Activated CD4-positive, alpha-beta T cell treated with anti-CD3 and anti-CD28 coated beads, Interleukin-2, amount 10 ng/mL, durations not matched to agents 7 days and 5 days (primary cell): ENCODE measurements around the gene KCNK16. TPM values are rescaled to one million over a fixed set of nuclear protein-coding genes. Genes with fewer than 3 reads are reported as not detected.
A peak's percentile ranks its signal among the peaks of the same experiment; 100 is the strongest.

Experiments used
- CTCF ChIA-PET: fragments of 350-600 bp; sonication (Branson Sonifier 250); formaldehyde crosslinking; loops from one replicate; lab custom pipeline; 2021; ENCODE audit warnings: antibody characterized with exemption; lab: Charles Lee
- POLR2A ChIA-PET: fragments of 350-600 bp; sonication (Branson Sonifier 250); formaldehyde crosslinking; loops from one replicate; lab custom pipeline; 2021; ENCODE audit warnings: antibody characterized with exemption; lab: Charles Lee
- DNase-seq: peaks from one replicate; pipeline ENCODE4 v3.0.0-alpha.2; 2020
- H3K27ac Mint-ChIP-seq: one replicate; pipeline ENCODE4 v1.8.0; 2021; ENCODE audit warnings: mild to moderate bottlenecking, moderate library complexity, mixed read lengths
- H3K27me3 Mint-ChIP-seq: one replicate; pipeline ENCODE4 v1.8.0; 2021; ENCODE audit warnings: mixed read lengths
- H3K36me3 Mint-ChIP-seq: one replicate; pipeline ENCODE4 v1.8.0; 2021; ENCODE audit warnings: low read depth, mixed read lengths
- H3K4me1 Mint-ChIP-seq: one replicate; pipeline ENCODE4 v1.8.0; 2021; ENCODE audit warnings: mixed read lengths
- H3K4me3 Mint-ChIP-seq: one replicate; pipeline ENCODE4 v1.8.0; 2021; ENCODE audit warnings: mild to moderate bottlenecking, moderate library complexity, mixed read lengths
- H3K9me3 Mint-ChIP-seq: one replicate; pipeline ENCODE4 v1.8.0; 2021; ENCODE audit warnings: mixed read lengths
- total RNA-seq, 2 experiments: library from RNA; stranded (reverse); gene quantifications; one replicate each; pipeline ENCODE4 v1.2.3, GENCODE V29; 2021

KCNK16 gene
- total RNA-seq, 2 experiments from 2014 or later = not detected

DNA sequence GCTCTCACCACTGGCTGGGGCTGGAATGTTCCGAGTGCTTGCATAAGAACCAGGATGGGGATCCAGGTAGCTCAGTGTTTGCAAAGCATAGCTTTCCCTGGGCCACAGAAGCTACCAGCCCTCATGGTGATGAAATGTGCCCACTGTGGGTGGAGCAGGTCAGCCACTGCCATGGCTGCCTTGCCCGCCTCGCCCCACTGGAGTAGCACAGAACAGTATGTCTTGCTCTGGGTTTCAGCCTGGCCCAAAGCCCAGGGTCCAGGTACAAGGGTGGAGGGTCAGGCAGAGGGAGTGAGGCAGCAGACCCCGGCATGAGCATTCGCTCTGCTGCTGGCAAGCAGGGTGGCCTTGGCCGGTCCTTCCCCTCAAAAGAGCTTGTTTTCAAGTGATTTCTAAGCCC is 43.0 kb downstream of the KCNK16 start:
- peaks cover 2% of the 10 kb centered on the region for H3K4me1 Mint-ChIP-seq
- H3K27ac Mint-ChIP-seq = no peak overlapping the region
- H3K27me3 Mint-ChIP-seq = peaks cover 3% of the 10 kb centered on the region
- H3K4me3 Mint-ChIP-seq = no peak overlapping the region
- CTCF ChIA-PET = interaction anchor here (0.6 to 0.8 kb wide), 2 partner anchors 31 to 110 kb away, joined by 3 to 4 read pairs; no protein-coding TSS in a partner anchor
- no peaks in the 10 kb centered on the region for H3K36me3 Mint-ChIP-seq
- no peaks in the 10 kb centered on the region for H3K9me3 Mint-ChIP-seq
- DNase-seq = no peak
- POLR2A ChIA-PET = no interaction called here

DNA sequence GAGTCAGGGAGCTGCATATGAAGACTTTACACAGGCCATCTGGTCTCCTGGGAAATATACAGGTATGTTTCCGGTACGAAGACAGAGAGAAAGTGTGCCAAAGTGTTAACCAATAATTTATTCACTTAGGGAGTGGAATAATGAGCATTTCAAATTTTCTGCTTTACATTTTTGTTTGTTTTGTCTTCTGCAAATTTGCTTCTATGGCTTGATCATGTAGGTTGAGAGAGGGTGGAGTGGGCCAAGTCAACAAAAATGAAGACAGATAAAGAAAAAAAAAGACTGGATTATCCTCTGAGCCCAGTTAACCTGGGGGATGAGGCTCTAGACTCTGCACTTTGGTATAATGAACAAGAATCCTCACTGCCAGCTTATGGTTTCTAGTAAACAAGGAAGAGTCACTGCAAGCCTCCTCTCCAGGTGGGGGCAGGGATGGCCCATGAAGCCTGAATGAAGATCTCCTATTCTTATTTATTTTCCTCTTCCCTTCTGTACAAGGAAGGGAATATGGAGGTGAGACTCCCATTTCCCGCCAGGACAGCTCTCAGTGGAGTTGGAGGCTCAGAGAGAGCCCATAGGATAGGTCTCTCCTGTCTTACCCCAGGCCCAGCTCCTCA is 46.0 kb downstream of the KCNK16 start:
- Mint-ChIP-seq H3K27me3 (peaks cover 3% of the 10 kb centered on the region), H3K9me3 (no peaks in the 10 kb centered on the region), H3K4me3 (no peak overlapping the region), H3K27ac (no peak overlapping the region), H3K4me1 (peaks cover 2% of the 10 kb centered on the region), H3K36me3 (no peaks in the 10 kb centered on the region)
- DNase-seq = no peak
- CTCF ChIA-PET = interaction anchor here (0.6 to 0.8 kb wide), 2 partner anchors 8 to 30 kb away, joined by 3 to 4 read pairs; no protein-coding TSS in a partner anchor
- POLR2A ChIA-PET = no interaction called here

DNA sequence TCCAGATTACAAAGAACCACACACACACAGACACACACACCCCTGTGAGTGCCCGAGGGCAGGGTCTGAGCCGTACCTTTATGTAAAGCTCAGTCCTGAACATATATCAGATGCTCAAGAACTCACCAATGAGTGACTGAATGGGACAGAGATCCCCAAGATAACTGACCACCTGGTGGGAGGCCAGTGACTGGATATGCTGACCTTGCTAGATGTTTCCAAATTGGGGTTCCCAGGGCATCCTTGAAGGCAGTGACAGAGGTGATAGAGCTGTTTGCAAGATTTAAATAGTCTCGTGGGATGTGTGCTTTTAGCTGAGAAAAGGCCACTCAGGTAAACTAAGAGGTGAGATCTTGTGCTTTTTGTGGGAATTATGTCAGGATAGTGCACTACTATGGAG is 47.6 kb downstream of the KCNK16 start:
- no peak for DNase-seq
- POLR2A ChIA-PET = no interaction called here
- Mint-ChIP-seq H3K4me3 (no peak overlapping the region), H3K4me1 (peaks cover under 1% of the 10 kb centered on the region), H3K27ac (no peak overlapping the region), H3K9me3 (no peaks in the 10 kb centered on the region), H3K27me3 (peaks cover 3% of the 10 kb centered on the region), H3K36me3 (no peaks in the 10 kb centered on the region)
- CTCF ChIA-PET = interaction anchor here (1.2 kb wide), 1 partner anchor 28 kb away, joined by 3 read pairs; no protein-coding TSS in a partner anchor

DNA sequence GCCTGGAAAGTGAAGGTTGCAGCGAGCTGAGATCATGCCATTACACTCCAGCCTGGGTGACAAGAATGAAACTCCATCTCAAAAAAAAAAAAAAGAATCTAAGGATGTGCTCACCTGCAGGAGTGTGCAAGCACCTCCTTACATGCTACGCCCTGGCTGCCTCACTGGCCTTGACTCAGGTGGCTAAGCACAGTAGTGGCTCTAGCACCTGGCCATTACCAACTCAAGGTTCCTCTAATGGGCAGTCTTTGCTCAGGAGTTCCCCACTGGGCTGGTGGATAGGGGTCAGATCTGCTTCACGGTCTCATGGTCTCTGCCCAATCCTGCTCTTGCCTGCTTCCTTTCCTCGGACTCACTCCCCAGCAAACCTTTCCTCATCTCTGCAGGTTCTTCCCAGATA is 48.0 kb downstream of the KCNK16 start:
- Mint-ChIP-seq H3K27me3 (peaks cover 3% of the 10 kb centered on the region), H3K27ac (no peak overlapping the region), H3K4me3 (no peak overlapping the region), H3K36me3 (no peaks in the 10 kb centered on the region), H3K4me1 (no peaks in the 10 kb centered on the region), H3K9me3 (no peaks in the 10 kb centered on the region)
- DNase-seq = no peak
- CTCF ChIA-PET = no interaction called here
- POLR2A ChIA-PET = no interaction called here

DNA sequence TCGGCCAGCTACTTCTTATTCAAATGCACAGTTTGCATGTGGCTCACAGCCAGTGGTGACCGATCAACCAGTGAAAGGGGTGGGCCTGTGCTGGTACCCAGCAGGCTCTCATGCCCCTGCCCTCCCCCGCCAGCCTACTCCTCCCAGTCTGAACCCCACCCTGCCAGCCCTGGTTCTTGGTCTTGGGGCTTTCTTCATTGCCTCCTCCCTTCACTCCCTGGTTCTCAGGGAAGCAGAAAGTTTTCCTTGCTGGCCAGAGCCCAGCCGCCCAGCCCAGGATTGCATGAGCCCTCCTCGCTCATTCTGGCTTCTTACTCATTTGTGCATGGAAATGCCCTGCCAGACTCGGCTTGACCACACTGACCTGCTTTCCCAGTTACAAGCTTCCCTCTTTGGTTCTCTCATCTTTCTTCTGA is 49.1 kb downstream of the KCNK16 start:
- no peak overlapping the region for H3K27ac Mint-ChIP-seq

DNA sequence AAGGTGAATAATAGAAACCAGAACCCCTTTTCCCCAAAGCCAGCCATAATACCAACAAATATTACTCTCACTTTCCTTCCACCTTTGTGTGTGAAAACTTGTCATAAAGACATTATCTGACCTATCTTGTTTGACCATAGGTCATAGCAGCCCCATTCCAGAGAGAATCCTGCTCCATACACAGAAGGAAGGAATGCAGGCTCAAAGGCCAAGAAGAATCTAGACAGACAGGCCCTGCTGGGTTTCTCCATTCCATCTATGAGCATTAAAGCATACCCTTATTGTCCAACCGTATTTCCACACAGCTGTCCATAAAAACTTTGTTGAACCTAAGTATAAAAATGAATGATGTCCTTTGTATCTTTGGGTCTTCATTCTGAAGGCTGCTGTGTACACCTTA is 52.5 kb downstream of the KCNK16 start:
- Mint-ChIP-seq H3K27me3 (peaks cover 3% of the 10 kb centered on the region), H3K4me3 (no peak overlapping the region), H3K4me1 (peaks cover 1% of the 10 kb centered on the region), H3K9me3 (no peaks in the 10 kb centered on the region), H3K27ac (no peak overlapping the region), H3K36me3 (no peaks in the 10 kb centered on the region)
- POLR2A ChIA-PET = no interaction called here
- no peak for DNase-seq
- CTCF ChIA-PET = interaction anchor here (0.6 to 1.6 kb wide), 2 partner anchors 10 to 1053 kb away, joined by 4 to 7 read pairs; no protein-coding TSS in a partner anchor

More for the DNA sequence above, 49.1 kb downstream of the KCNK16 start:
- DNase-seq = no peak
- Mint-ChIP-seq H3K9me3 (no peaks in the 10 kb centered on the region), H3K27me3 (peaks cover 3% of the 10 kb centered on the region), H3K4me3 (no peak overlapping the region), H3K4me1 (no peaks in the 10 kb centered on the region), H3K36me3 (no peaks in the 10 kb centered on the region)
- POLR2A ChIA-PET = no interaction called here
- CTCF ChIA-PET = no interaction called here

DNA sequence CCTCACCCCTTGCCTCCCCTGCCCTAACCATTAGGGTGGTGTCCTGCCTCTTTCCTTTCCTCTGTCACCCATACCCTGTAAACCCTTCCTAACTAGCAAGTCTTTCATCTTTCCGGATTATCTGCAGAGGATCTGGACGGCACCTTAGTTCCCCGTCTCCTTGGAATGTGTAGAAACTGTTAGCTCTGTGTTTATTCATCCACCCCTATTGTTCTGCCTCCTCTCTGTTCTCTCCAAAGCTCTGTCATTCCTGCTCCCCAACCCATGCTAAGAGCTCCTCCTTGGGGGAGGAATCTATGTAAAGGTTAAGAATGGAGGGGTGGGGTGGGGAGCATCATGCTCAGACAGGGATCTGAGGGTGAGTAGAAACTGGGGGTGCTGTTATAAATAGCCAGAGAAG is 53.8 kb downstream of the KCNK16 start:
- H3K9me3 Mint-ChIP-seq = no peaks in the 10 kb centered on the region
- no peak overlapping the region for H3K4me3 Mint-ChIP-seq
- CTCF ChIA-PET = interaction anchor here (0.7 to 1.6 kb wide), 2 partner anchors 8 to 9 kb away, joined by 3 to 7 read pairs; no protein-coding TSS in a partner anchor
- peaks cover 3% of the 10 kb centered on the region for H3K27me3 Mint-ChIP-seq
- no peak overlapping the region for H3K27ac Mint-ChIP-seq
- POLR2A ChIA-PET = no interaction called here
- DNase-seq = no peak
- H3K36me3 Mint-ChIP-seq = no peaks in the 10 kb centered on the region
- peaks cover 3% of the 10 kb centered on the region for H3K4me1 Mint-ChIP-seq

DNA sequence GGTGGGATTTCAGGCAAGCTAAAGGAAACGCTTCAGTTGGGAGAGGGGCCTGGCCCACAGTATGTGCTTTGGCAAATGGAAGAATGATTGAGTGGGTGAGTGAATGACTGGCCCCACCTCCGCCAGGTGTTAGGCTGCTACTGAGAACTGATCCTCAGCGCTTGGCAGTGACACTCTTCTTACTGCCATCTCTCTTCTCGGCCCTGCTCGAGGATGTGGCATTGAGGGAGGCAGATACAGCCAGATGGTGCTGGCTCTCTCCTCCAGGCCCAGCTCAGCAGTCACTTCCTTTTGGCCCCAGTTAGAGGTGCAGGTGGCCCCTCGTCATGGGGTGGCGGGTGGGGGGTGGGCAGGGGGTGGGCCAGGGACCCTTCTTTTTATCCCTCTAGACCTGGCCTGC is 54.3 kb downstream of the KCNK16 start:
- no peaks in the 10 kb centered on the region for H3K9me3 Mint-ChIP-seq
- peaks cover 3% of the 10 kb centered on the region for H3K27me3 Mint-ChIP-seq
- ChIA-PET POLR2A (no interaction called here), CTCF (interaction anchor here (0.6 to 1.6 kb wide), 2 partner anchors 8 to 1215 kb away, joined by 4 to 7 read pairs; no protein-coding TSS in a partner anchor)
- H3K36me3 Mint-ChIP-seq = no peaks in the 10 kb centered on the region
- peaks cover 7% of the 10 kb centered on the region for H3K4me1 Mint-ChIP-seq
- H3K27ac Mint-ChIP-seq = no peak overlapping the region
- DNase-seq = no peak
- no peak overlapping the region for H3K4me3 Mint-ChIP-seq

DNA sequence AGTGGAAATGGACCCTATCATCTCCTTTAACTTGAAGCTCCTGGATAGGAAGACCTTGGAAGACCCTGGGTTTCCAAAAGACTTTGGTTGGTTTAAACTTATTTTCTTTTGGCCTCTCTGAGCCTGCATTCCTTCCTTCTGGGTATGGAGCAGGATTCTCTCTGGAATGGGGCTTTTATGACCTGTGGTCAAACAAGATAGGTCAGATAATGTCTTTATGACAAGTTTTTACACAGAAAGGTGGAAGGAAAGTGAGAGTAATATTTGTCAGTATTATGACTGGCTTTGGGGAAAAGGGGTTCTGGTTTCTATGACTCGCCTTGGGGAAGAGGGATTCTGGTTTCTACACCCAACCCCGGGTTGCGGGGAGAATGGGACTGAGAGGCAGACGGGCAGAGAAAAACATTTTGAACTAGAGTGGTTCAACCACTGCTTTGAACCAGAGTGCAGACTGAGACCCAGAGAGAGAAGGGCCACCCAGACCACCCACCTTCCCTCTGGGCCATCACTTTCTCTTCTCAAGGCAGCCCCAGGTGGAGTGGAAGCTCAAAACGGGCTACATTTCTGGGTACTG is 55.6 kb downstream of the KCNK16 start:
- POLR2A ChIA-PET = no interaction called here
- CTCF ChIA-PET = no interaction called here
- H3K27me3 Mint-ChIP-seq = peaks cover 3% of the 10 kb centered on the region
- no peaks in the 10 kb centered on the region for H3K36me3 Mint-ChIP-seq
- peaks cover 7% of the 10 kb centered on the region for H3K4me1 Mint-ChIP-seq
- DNase-seq = no peak
- H3K27ac Mint-ChIP-seq = peak overlapping the region; percentile 19
- no peaks in the 10 kb centered on the region for H3K9me3 Mint-ChIP-seq
- H3K4me3 Mint-ChIP-seq = no peak overlapping the region

DNA sequence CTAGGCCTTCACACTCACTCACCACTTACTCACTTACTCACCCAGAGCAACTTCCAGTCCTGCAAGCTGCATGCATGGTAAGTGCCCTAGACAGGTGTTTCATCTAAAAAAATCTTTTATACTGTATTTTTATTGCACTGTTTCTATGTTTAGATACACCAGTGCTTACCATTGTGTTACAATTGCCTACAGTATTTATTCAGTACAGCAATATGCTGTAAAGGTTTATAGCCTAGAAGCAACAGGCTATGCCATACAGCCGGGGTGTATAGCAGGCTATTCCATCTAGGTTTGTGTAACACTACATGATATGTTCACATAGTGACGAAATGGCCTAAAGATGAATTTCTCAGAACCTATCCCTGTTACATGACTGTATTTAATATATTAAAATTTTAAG is 56.1 kb downstream of the KCNK16 start:
- H3K27me3 Mint-ChIP-seq = peaks cover 3% of the 10 kb centered on the region
- H3K27ac Mint-ChIP-seq = no peak overlapping the region
- H3K9me3 Mint-ChIP-seq = no peaks in the 10 kb centered on the region
- ChIA-PET CTCF (no interaction called here), POLR2A (no interaction called here)
- peaks cover 7% of the 10 kb centered on the region for H3K4me1 Mint-ChIP-seq
- H3K36me3 Mint-ChIP-seq = no peaks in the 10 kb centered on the region
- H3K4me3 Mint-ChIP-seq = no peak overlapping the region
- no peak for DNase-seq

Other genes with a start within 250 kb of the KCNK16 start
- 10 to 100 TPM; 14.3 to 15.1 TPM for gene SAYSD1, start 207.5 kb downstream of the KCNK16 start, total RNA-seq
- gene KCNK5, start 93.2 kb downstream of the KCNK16 start, total RNA-seq = 1 to 10 TPM; 4.2 to 4.8 TPM
- not detected for gene KCNK17, start 8.3 kb downstream of the KCNK16 start, total RNA-seq